ENCODE data around the gene TRIO. TPM values are rescaled to one million over a fixed set of nuclear protein-coding genes. Genes with fewer than 3 reads are reported as not detected.

Gene TRIO
- total and polyA plus RNA-seq, 2 of the 8 experiments (the other 6 are each of a cell fraction or from before 2014, with no cell fraction given), result 35.1 to 69.1 TPM

DNA sequence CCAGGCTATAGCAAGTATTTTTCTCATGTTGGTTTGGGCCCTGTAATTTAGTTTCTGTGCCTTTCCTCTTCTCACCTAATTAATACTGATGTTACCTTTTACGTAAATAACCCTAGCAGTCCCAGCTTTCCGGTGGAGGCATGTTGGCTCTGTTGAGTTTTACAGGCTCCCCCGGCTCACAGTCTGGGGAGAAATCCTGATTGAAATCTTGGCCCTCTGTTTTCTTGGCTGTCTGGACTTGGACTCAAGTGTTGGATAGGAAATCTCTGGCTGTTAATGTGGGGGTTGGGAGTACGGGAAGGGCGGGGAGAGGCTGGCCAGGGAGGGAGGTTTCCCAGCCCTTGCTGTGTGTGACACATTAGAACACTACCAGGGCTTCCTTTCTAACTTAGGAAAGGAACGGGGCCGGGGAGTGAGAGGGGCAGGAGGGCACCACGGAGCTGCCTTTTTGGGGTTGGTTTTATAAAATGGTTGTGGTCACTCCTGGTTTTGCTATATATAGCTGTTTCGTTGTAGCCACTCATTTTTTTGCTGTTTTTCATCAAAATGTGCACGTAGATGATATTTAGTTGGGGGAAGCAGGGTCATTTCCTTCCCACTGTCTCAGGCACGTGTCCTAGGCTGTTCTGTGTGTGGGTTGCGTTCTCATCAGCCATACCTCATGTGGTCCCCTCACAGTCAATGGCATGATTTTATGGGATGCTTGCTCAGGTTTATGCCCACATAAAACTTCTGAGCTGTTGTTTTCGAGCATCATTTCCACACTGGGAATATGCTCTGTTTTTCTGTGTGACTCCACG lies 11.0 kb downstream of the TRIO start:
- H3K14ac ChIP-seq (ENCODE audit: insufficient read length), result no peak overlapping the region
- H2BK12ac ChIP-seq (ENCODE audit: low read depth, low read length), result no peak overlapping the region
- peak overlapping the region; percentile 92; the same call in 1 of the 2 replicates for H2BK15ac ChIP-seq (ENCODE audit: low read length)
- H3K9ac ChIP-seq (replicated peaks in 1 of 4; ENCODE audit: extremely low read depth in 1 of 4, low read depth in 3 of 4, low read length in 3 of 4), result peak overlapping the region in 1 of 4 experiments; percentile 17; a peak in 1 of 7 replicates
- DNase-seq (ENCODE audit: low read depth in 1 of 2, low spot score in 2 of 2) (no peak), FAIRE-seq (no peak)
- H2BK120ac ChIP-seq (replicated peaks; ENCODE audit: low read depth, low read length), result no peak overlapping the region
- H2AK5ac ChIP-seq (ENCODE audit: low read depth, low read length), result peak overlapping the region; percentile 88; the same call in 1 of the 2 replicates
- ChIA-PET POLR2A (ENCODE audit: partially characterized antibody) (interaction anchor here (3.3 kb wide), 1 partner anchor 11 kb away, joined by 10 read pairs; the partner anchor contains the start of gene TRIO), CTCF (ENCODE audit: partially characterized antibody) (interaction anchor here (1.1 to 3.1 kb wide), 9 partner anchors 11 to 177 kb away, joined by 3 to 14 read pairs (median 4); partner anchors contain the start of gene TRIO)
- H3K56ac ChIP-seq (replicated peaks; ENCODE audit: insufficient read length, low read depth, low read length), result no peak overlapping the region
- H4K20me1 ChIP-seq (replicated peaks in 1 of 2; ENCODE audit: control insufficient read depth in 1 of 2, insufficient read depth in 2 of 2, low read length in 2 of 2), result peaks cover 27 to 38% of the 10 kb centered on the region in 2 experiments
- H3K36me3 ChIP-seq (ENCODE audit: control insufficient read depth in 2 of 4, insufficient read depth in 4 of 4, low read length in 3 of 4), result no peaks in the 10 kb centered on the region
- peaks cover 10 to 31% (median 20%) of the 10 kb centered on the region in 4 experiments; a peak in 6 of 7 replicates for H3K4me1 ChIP-seq (replicated peaks in 1 of 4; ENCODE audit: control insufficient read depth in 3 of 4, insufficient read depth in 4 of 4, low read length in 3 of 4)
- no peak overlapping the region for H3K23ac ChIP-seq (ENCODE audit: insufficient read length)
- H3K23me2 ChIP-seq (ENCODE audit: low read depth, low read length), result no peaks in the 10 kb centered on the region; the same call in 1 of the 2 replicates
- no peak overlapping the region; the same call in 1 of the 2 replicates for H4K8ac ChIP-seq (ENCODE audit: extremely low read depth, insufficient read depth, low read length)
- H3K4me2 ChIP-seq (ENCODE audit: insufficient read depth in 1 of 2, low read depth in 2 of 2, low read length in 2 of 2), result peak overlapping the region; percentile 14 to 40; a peak in 2 of 4 replicates
- no peak overlapping the region for H2AFZ ChIP-seq (ENCODE audit: low read length)
- H3K4me3 ChIP-seq (ENCODE audit: extremely low read depth in 1 of 4, insufficient read depth in 2 of 4, low read depth in 3 of 4, low read length in 4 of 4), result no peak overlapping the region
- peaks cover 8% of the 10 kb centered on the region for H3K79me1 ChIP-seq (ENCODE audit: low read depth, low read length)
- H3K27me3 ChIP-seq (replicated peaks in 1 of 4; ENCODE audit: control insufficient read depth in 3 of 4, extremely low read depth in 1 of 4, insufficient read depth in 3 of 4, low read length in 3 of 4), result no peaks in the 10 kb centered on the region
- H2BK20ac ChIP-seq (ENCODE audit: low read length), result no peak overlapping the region
- H3K18ac ChIP-seq (ENCODE audit: extremely low read depth, low read length), result no peak overlapping the region
- 62% methylated on average over 14 of the region's 14 CpGs; no CpG with 5 or more reads in 1 of the 2 experiments for WGBS, 2 experiments (ENCODE audit: extremely low coverage in 1 of 2, insufficient coverage in 1 of 2, insufficient read length in 1 of 2, insufficient replicate concordance in 2 of 2, low coverage in 1 of 2, low lambda C conversion rate in 2 of 2, missing lambda C conversion rate in 1 of 2)
- H3K79me2 ChIP-seq (ENCODE audit: control insufficient read depth in 1 of 2, insufficient read depth in 2 of 2, low read length in 2 of 2), result peaks cover 29 to 98% of the 10 kb centered on the region in 2 experiments
- no peak overlapping the region for H3K27ac ChIP-seq (ENCODE audit: low read depth, low read length)
- no peak overlapping the region for H4K5ac ChIP-seq (ENCODE audit: insufficient read length, low read depth, low read length)
- H2BK5ac ChIP-seq (ENCODE audit: low read depth, low read length), result no peak overlapping the region
- no peaks in the 10 kb centered on the region for H3K9me3 ChIP-seq (ENCODE audit: insufficient read depth in 2 of 2, low read depth in 1 of 2, low read length in 1 of 2)
- H3K4ac ChIP-seq (replicated peaks; ENCODE audit: insufficient read length, low read depth, low read length), result no peak overlapping the region
- peak overlapping the region; percentile 58 for H4K91ac ChIP-seq (replicated peaks; ENCODE audit: insufficient read length, low read length)
- no peak for TF ChIP-seq SAP30 (IDR thresholded peaks at IDR 0.05; ENCODE audit: insufficient read depth, insufficient replicate concordance, low read length)
- TF ChIP-seq RAD21 (IDR thresholded peaks at IDR 0.05 in 1 of 2, conservative IDR thresholded peaks at IDR 0.05 in 1 of 2; ENCODE audit: low read depth in 2 of 2, low read length in 2 of 2), result no peak
- TF ChIP-seq CBX8 (IDR thresholded peaks at IDR 0.05; ENCODE audit: borderline replicate concordance, low read depth, low read length), result no peak
- no peak for TF ChIP-seq POU5F1 (IDR thresholded peaks at IDR 0.05; ENCODE audit: low read depth, low read length)
- no peak for TF ChIP-seq SIN3A (conservative IDR thresholded peaks at IDR 0.05 in 1 of 2, IDR thresholded peaks at IDR 0.05 in 1 of 2; ENCODE audit: low read depth in 1 of 2, low read length in 2 of 2)
- no peak for TF ChIP-seq EP300 (IDR thresholded peaks at IDR 0.05; ENCODE audit: borderline replicate concordance in 1 of 2, low read depth in 2 of 2, low read length in 2 of 2)
- TF ChIP-seq TEAD4 (IDR thresholded peaks at IDR 0.05; ENCODE audit: low read depth, low read length), result no peak
- TF ChIP-seq, protein P1, sequence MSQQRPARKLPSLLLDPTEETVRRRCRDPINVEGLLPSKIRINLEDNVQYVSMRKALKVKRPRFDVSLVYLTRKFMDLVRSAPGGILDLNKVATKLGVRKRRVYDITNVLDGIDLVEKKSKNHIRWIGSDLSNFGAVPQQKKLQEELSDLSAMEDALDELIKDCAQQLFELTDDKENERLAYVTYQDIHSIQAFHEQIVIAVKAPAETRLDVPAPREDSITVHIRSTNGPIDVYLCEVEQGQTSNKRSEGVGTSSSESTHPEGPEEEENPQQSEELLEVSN (IDR thresholded peaks at IDR 0.05), result no peak
- no peak for TF ChIP-seq BRCA1 (IDR thresholded peaks at IDR 0.05; ENCODE audit: low read depth, low read length)
